K562 (cell line): ENCODE measurements around the gene PCNX2. TPM values are rescaled to one million over a fixed set of nuclear protein-coding genes. Genes with fewer than 3 reads are reported as not detected.

Source experiments
- ATAC-seq: fragments of 200-7000 bp; cut with Tn5 transposase; 3 replicates; pipeline ENCODE4 v1.9.1; 2020; ENCODE audit warnings: moderate library complexity
- BruUV-seq: library from RNA; stranded (reverse); fragments of 400-500 nt; replicated peaks from 2 replicates; lab custom pipeline; 2021; lab: Mats Ljungman, UMichigan
- CTCF ChIA-PET: fragments of 300-600 bp; formaldehyde crosslinking; extraction: SDS; loops from one replicate; lab custom pipeline; 2021; ENCODE audit warnings: low intra/inter-chr PET ratio; lab: Yijun Ruan, JAX
- POLR2A ChIA-PET: fragments of 300-600, 350-650 bp; sonication (Branson Sonifier 250); formaldehyde crosslinking; extraction: SDS; loops from one replicate; lab custom pipeline; 2021; ENCODE audit warnings: antibody characterized with exemption, inconsistent platforms; lab: Yijun Ruan, JAX
- DNase-seq, 4 experiments: peaks; one replicate each; pipeline versions ENCODE4 v3.0.0 to v3.0.0-alpha.2; 2011 to 2018; ENCODE audit warnings: low spot score in 3 of 4, mixed read lengths in 3 of 4; ENCODE audit errors: extremely low read depth in 1 of 4
- FAIRE-seq: peaks from 2 replicates; lab custom pipeline; 2011; peaks lifted over from hg19 to GRCh38; lab: Jason Lieb, UNC
- H2AFZ ChIP-seq: 2 replicates; pipeline ENCODE4 v1.6.0; 2011; ENCODE audit warnings: low read depth, low read length, control low read depth, inconsistent platforms
- H3K27ac ChIP-seq: fragments of 200-600 bp; 3 replicates; pipeline ENCODE4 v1.8.0; 2011; ENCODE audit warnings: low read depth, mild to moderate bottlenecking, control low read depth, inconsistent platforms, low read length, moderate library complexity, mixed read lengths; ENCODE audit errors: extremely low read depth
- H3K27me3 ChIP-seq, 2 experiments: fragments of 300-600 bp in 1 of 2; 2 replicates in 1 of 2; 3 replicates in 1 of 2; pipeline versions ENCODE4 v1.6.0 to v1.8.0; 2011; ENCODE audit warnings: inconsistent platforms in 2 of 2, low read length in 2 of 2, mild to moderate bottlenecking in 1 of 2, mixed read lengths in 1 of 2, moderate library complexity in 1 of 2; ENCODE audit not compliant: control insufficient read depth in 2 of 2, insufficient read depth in 2 of 2
- H3K36me3 ChIP-seq: fragments of 300-600 bp; 3 replicates; pipeline ENCODE4 v1.8.0; 2011; ENCODE audit warnings: mild to moderate bottlenecking, low read length, inconsistent platforms; ENCODE audit not compliant: control insufficient read depth, insufficient read depth
- H3K4me1 ChIP-seq, 2 experiments: fragments of 200-600 bp in 1 of 2; replicated peaks in 1 of 2; 2 replicates in 1 of 2; 3 replicates in 1 of 2; pipeline versions ENCODE4 v1.5.1 to v1.8.0; 2011; ENCODE audit warnings: inconsistent platforms in 2 of 2, low read length in 2 of 2, mild to moderate bottlenecking in 1 of 2, mixed read lengths in 1 of 2, moderate library complexity in 1 of 2; ENCODE audit not compliant: control insufficient read depth in 2 of 2, insufficient read depth in 2 of 2
- H3K4me2 ChIP-seq: 2 replicates; pipeline ENCODE4 v1.6.1; 2011; ENCODE audit warnings: low read length, control low read depth, inconsistent platforms, mixed read lengths; ENCODE audit not compliant: insufficient read depth
- H3K4me3 ChIP-seq: fragments of 200-600 bp; sonication (generic), shearing (Covaris generic); 2 replicates; pipeline ENCODE4 v1.5.1; 2016; ENCODE audit warnings: control low read depth, inconsistent platforms
- H3K79me2 ChIP-seq: fragments of 200-600 bp; 3 replicates; pipeline ENCODE4 v1.8.0; 2011; ENCODE audit warnings: low read length, inconsistent platforms; ENCODE audit not compliant: control insufficient read depth, insufficient read depth
- H3K9ac ChIP-seq, 2 experiments: 2 replicates each; pipeline versions ENCODE4 v1.6.0 to v1.6.1; 2011; ENCODE audit warnings: low read depth in 2 of 2, low read length in 2 of 2, control low read depth in 1 of 2, inconsistent platforms in 1 of 2, mild to moderate bottlenecking in 1 of 2, mixed read lengths in 1 of 2; ENCODE audit not compliant: insufficient read depth in 1 of 2
- H3K9me1 ChIP-seq: one replicate; pipeline ENCODE4 v1.6.0; 2011; ENCODE audit warnings: inconsistent platforms, mild to moderate bottlenecking, low read length, moderate library complexity; ENCODE audit not compliant: control insufficient read depth, insufficient read depth
- H3K9me3 ChIP-seq: replicated peaks from 2 replicates; pipeline ENCODE4 v1.5.1; 2011; ENCODE audit warnings: low read depth, low read length, inconsistent platforms; ENCODE audit not compliant: control insufficient read depth, insufficient read depth
- H4K20me1 ChIP-seq: replicated peaks from 2 replicates; pipeline ENCODE4 v1.6.1; 2011; ENCODE audit warnings: low read length, inconsistent platforms, mixed read lengths; ENCODE audit not compliant: control insufficient read depth, insufficient read depth
- CREBBP ChIP-seq: IDR thresholded peaks from one replicate; pipeline ENCODE4 v1.6.1; 2012; ENCODE audit warnings: low read depth, mild to moderate bottlenecking, control low read depth, inconsistent platforms, low read length
- ELF1 ChIP-seq: fragments of 200-800 bp; sonication (Bioruptor generic); IDR thresholded peaks from 2 replicates; pipeline ENCODE4 v1.6.1; 2016; ENCODE audit warnings: missing genetic modification characterization, missing compliant biosample characterization
- ELF2 ChIP-seq: fragments of 250-450 bp; sonication (Bioruptor Pico); IDR thresholded peaks from 2 replicates; pipeline ENCODE4 v1.5.0; 2021; ENCODE audit warnings: mild to moderate bottlenecking
- ESRRB ChIP-seq: fragments of 250-450 bp; sonication (Bioruptor Pico); IDR thresholded peaks from 2 replicates; pipeline ENCODE4 v1.5.0; 2020; ENCODE audit warnings: mild to moderate bottlenecking, moderate library complexity, borderline replicate concordance
- HLTF ChIP-seq: fragments of 450-650 bp; IDR thresholded peaks from 2 replicates; pipeline ENCODE4 v1.6.1; 2016
- SRF ChIP-seq, 2 experiments: fragments of 250-450, 450-650 bp in 1 of 2; sonication (Bioruptor Pico) in 1 of 2; sonication (generic) in 1 of 2; formaldehyde crosslinking; IDR thresholded peaks; 2 replicates each; pipeline versions ENCODE4 v1.5.0 to v1.5.1; 2020 to 2022; ENCODE audit warnings: mild to moderate bottlenecking in 1 of 2, missing genetic modification reagents in 1 of 2
- TCF3 ChIP-seq: sonication (generic); formaldehyde crosslinking; IDR thresholded peaks from 2 replicates; pipeline ENCODE4 v1.4.0; 2020; ENCODE audit warnings: mild to moderate bottlenecking, missing genetic modification reagents
- TEAD4 ChIP-seq, 2 experiments: sonication (generic) in 1 of 2; formaldehyde crosslinking in 1 of 2; IDR thresholded peaks; 2 replicates each; pipeline versions ENCODE4 v1.6.1 to v1.8.0; 2012 to 2022; ENCODE audit warnings: borderline replicate concordance in 1 of 2, inconsistent platforms in 1 of 2, low read length in 1 of 2, mild to moderate bottlenecking in 1 of 2, missing genetic modification reagents in 1 of 2
- TSC22D4 ChIP-seq: fragments of 450-650 bp; IDR thresholded peaks from 2 replicates; pipeline ENCODE4 v1.6.1; 2016; ENCODE audit warnings: missing genetic modification characterization, missing biosample characterization, control low read depth
- ZBTB7A ChIP-seq: IDR thresholded peaks from 2 replicates; pipeline ENCODE4 v1.6.1; 2011; ENCODE audit warnings: low read depth, mild to moderate bottlenecking, low read length, moderate library complexity, borderline replicate concordance; ENCODE audit not compliant: control insufficient read depth
- ZC3H11A ChIP-seq: IDR thresholded peaks from 2 replicates; pipeline ENCODE4 v1.6.1; 2012; ENCODE audit warnings: low read depth, low read length, improper control_type of control experiment
- ZNF57 ChIP-seq: fragments of 450-650 bp; formaldehyde crosslinking; IDR thresholded peaks from 2 replicates; pipeline ENCODE4 v1.4.0; 2020; ENCODE audit warnings: mild to moderate bottlenecking, moderate library complexity
- ZNF695 ChIP-seq: fragments of 450-650 bp; formaldehyde crosslinking; IDR thresholded peaks from 2 replicates; pipeline ENCODE4 v1.4.0; 2020; ENCODE audit warnings: mild to moderate bottlenecking, moderate library complexity
- ZNF764 ChIP-seq: fragments of 250-450 bp; sonication (Bioruptor Pico); IDR thresholded peaks from 2 replicates; pipeline ENCODE4 v1.4.0; 2020; ENCODE audit warnings: low read depth, mild to moderate bottlenecking, moderate library complexity
- WGBS: fragments of 100-300 bp; shearing (Covaris generic); methylation state at CpG from one replicate; pipeline ENCODE4 v1.1.6; 2016; ENCODE audit warnings: low coverage, mixed read lengths; ENCODE audit not compliant: insufficient coverage; ENCODE audit errors: missing lambda C conversion rate; 5-methylcytosine and 5-hydroxymethylcytosine counted together
- in situ Hi-C: fragments of 300-500 bp; cut with MboI; formaldehyde crosslinking; loops from 4 replicates; pipeline ENCODE4 v1.15.0; 2018; ENCODE audit warnings: inconsistent platforms, mixed read lengths
- intact Hi-C: fragments of 100-400 bp; cut with micrococcal nuclease; formaldehyde crosslinking; loops from 2 replicates; pipeline ENCODE4 v1.14.2; 2022
- polyA plus RNA-seq, 8 experiments: library from polyadenylated mRNA; depleted of rRNA in 4 of 8; stranded (reverse) in 5 of 8; unstranded in 3 of 8; fragments of >200 nt; fragmentation: Nextera tagmentation in 2 of 8; fragmentation: Illumina TruSeq in 1 of 8; extraction: Ambion mirVana in 2 of 8; extraction: Trizol in 1 of 8; gene quantifications; 2 replicates each; pipeline versions ENCODE4 v1.2.1 to v1.2.3, GENCODE V29; 2011 to 2014; ENCODE audit warnings: inconsistent platforms in 1 of 8, missing spikeins in 1 of 8
- total RNA-seq, 7 experiments: library from RNA; depleted of rRNA in 6 of 7; stranded (reverse); fragments of >200 nt in 6 of 7; fragmentation: Illumina TruSeq in 2 of 7; extraction: Trizol in 2 of 7; gene quantifications; 2 replicates each; pipeline versions ENCODE4 v1.2.1 to v1.2.3, GENCODE V29; 2011 to 2021; ENCODE audit warnings: low replicate concordance in 1 of 7
- TF ChIP-seq, protein P1 (sequence below), 2 experiments: IDR thresholded peaks in 1 of 2; conservative IDR thresholded peaks in 1 of 2; 2 replicates each; pipeline ENCODE4 v1.6.1; 2016; ENCODE audit warnings: low read depth in 2 of 2, mild to moderate bottlenecking in 1 of 2, missing compliant biosample characterization in 1 of 2, missing genetic modification characterization in 1 of 2, moderate library complexity in 1 of 2

The PCNX2 gene
- total and polyA plus RNA-seq, 9 of the 15 experiments (the other 6 are each of a cell fraction or from before 2014, with no cell fraction given), result 0.07 to 0.33 TPM; not detected in 7

DNA sequence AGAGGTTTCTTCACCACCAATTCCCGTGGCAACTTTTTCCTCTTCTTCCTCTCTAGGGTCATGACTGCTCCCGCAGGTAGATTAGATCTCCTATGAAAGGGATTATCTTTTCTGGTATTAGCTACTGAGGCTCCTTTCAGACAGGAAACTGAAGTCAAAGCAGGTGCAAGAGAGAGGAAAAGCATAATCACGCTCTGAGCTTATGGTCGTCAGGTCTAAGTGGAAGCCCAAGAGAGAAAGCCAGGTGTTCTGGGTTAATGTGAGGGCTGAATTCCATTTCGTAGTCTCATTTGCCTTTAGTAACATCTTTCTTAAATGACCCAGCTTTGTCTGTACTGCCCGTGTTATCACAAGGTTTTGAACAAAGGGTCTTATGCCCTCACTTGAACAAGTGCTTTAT is 23.7 kb upstream of the PCNX2 start:
- ATAC-seq (no peak), FAIRE-seq (no peak), DNase-seq (no peak)
- Histone ChIP-seq H3K4me1 (no peaks in the 10 kb centered on the region), H3K79me2 (no peaks in the 10 kb centered on the region), H3K9me1 (no peaks in the 10 kb centered on the region), H3K9ac (no peak overlapping the region), H2AFZ (no peak overlapping the region), H4K20me1 (no peaks in the 10 kb centered on the region), H3K27ac (no peak overlapping the region), H3K4me3 (no peak overlapping the region), H3K27me3 (peaks cover 0 to 5% of the 10 kb centered on the region in 2 experiments; a peak in 4 of 5 replicates), H3K4me2 (no peak overlapping the region), H3K36me3 (no peaks in the 10 kb centered on the region), H3K9me3 (no peaks in the 10 kb centered on the region)
- 0% methylated on average over 6 of the region's 6 CpGs for WGBS
- BruUV-seq, result no TSS peak
- TF ChIP-seq ZNF57 (no peak), CREBBP (no peak), ZNF764 (CRISPR knock-in tag) (no peak), ELF1 (no peak), ZC3H11A (no peak), TSC22D4 (tag) (no peak), SRF (CRISPR knock-in tag; IDR thresholded peaks at IDR 0.05) (no peak), ESRRB (CRISPR knock-in tag) (no peak), ELF2 (CRISPR knock-in tag) (no peak), HLTF (no peak), ZBTB7A (no peak), ZNF695 (CRISPR knock-in tag) (no peak), TEAD4 (IDR thresholded peaks at IDR 0.05; ENCODE audit: low read length) (no peak), TEAD4 (CRISPR knock-in tag; IDR thresholded peaks at IDR 0.05; ENCODE audit: borderline replicate concordance) (no peak), TCF3 (CRISPR knock-in tag) (no peak)
- TF ChIP-seq, protein P1, sequence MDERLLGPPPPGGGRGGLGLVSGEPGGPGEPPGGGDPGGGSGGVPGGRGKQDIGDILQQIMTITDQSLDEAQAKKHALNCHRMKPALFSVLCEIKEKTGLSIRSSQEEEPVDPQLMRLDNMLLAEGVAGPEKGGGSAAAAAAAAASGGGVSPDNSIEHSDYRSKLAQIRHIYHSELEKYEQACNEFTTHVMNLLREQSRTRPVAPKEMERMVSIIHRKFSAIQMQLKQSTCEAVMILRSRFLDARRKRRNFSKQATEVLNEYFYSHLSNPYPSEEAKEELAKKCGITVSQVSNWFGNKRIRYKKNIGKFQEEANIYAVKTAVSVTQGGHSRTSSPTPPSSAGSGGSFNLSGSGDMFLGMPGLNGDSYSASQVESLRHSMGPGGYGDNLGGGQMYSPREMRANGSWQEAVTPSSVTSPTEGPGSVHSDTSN (CRISPR knock-in tag; IDR thresholded peaks at IDR 0.05; ENCODE audit: low read depth), result no peak
- TF ChIP-seq, protein P1 (tag; conservative IDR thresholded peaks at IDR 0.05; ENCODE audit: low read depth), result no peak
- in situ Hi-C loops (no loop called here), intact Hi-C loops (no loop called here)
- POLR2A ChIA-PET, result no interaction called here
- CTCF ChIA-PET, result no interaction called here
